NOMO-1 treated with DMSO at 0.1 percent for 48 hours (cell line): Measurements from ENCODE around the gene TEX10.

Experiments
- DNase-seq: peaks from one replicate; lab custom pipeline; 2025; ENCODE audit not compliant: unreplicated experiment; lab: John Stamatoyannopoulos, UW

The TEX10 gene

GRCh38 chr9:100285601-100286000, 67.1 kb downstream of the TEX10 start:
- no peak for DNase-seq

- DNase-seq, result no peak
These were observed 67.7 kb downstream of the TEX10 start for GRCh38 chr9:100285080-100285479.

GRCh38 chr9:100284247-100284646, 68.5 kb downstream of the TEX10 start:
- DNase-seq, result no peak

GRCh38 chr9:100282388-100282719, 70.4 kb downstream of the TEX10 start:
- DNase-seq, result no peak

GRCh38 chr9:100281676-100282387, 70.9 kb downstream of the TEX10 start:
- no peak for DNase-seq

GRCh38 chr9:100281066-100281465, 71.7 kb downstream of the TEX10 start:
- no peak for DNase-seq

- DNase-seq, result no peak
These were observed 75.4 kb downstream of the TEX10 start for GRCh38 chr9:100277166-100277979.

- no peak for DNase-seq
These were observed 83.1 kb downstream of the TEX10 start for GRCh38 chr9:100269656-100270055.

GRCh38 chr9:100268271-100268670, 84.5 kb downstream of the TEX10 start:
- DNase-seq, result no peak

GRCh38 chr9:100267211-100267610, 85.5 kb downstream of the TEX10 start:
- DNase-seq, result no peak
